Stimulated activated memory B cell treated with anti-CD40 and anti-IgM and Interleukin-4, amounts not matched to agents 10 μg/mL and 1 μg/mL and 100 μg/mL, for 72 hours (primary cell): ENCODE results near the gene MMP24.

ENCODE experiments used
- ATAC-seq: fragments of 150-1000 bp; cut with Tn5 transposase; 2 replicates; pipeline ENCODE4 v1.10.0; 2021
- H3K27ac Mint-ChIP-seq: one replicate; pipeline ENCODE4 v1.8.0; 2022; ENCODE audit warnings: mild to moderate bottlenecking, mixed read lengths
- H3K27me3 Mint-ChIP-seq: one replicate; pipeline ENCODE4 v1.8.0; 2022; ENCODE audit warnings: mixed read lengths
- H3K36me3 Mint-ChIP-seq: one replicate; pipeline ENCODE4 v1.8.0; 2022; ENCODE audit warnings: mixed read lengths
- H3K4me1 Mint-ChIP-seq: one replicate; pipeline ENCODE4 v1.8.0; 2022; ENCODE audit warnings: mixed read lengths
- H3K4me3 Mint-ChIP-seq: one replicate; pipeline ENCODE4 v1.8.0; 2022; ENCODE audit warnings: mild to moderate bottlenecking, moderate library complexity, mixed read lengths
- H3K9me3 Mint-ChIP-seq: one replicate; pipeline ENCODE4 v1.8.0; 2022; ENCODE audit warnings: mixed read lengths

MMP24 gene

DNA sequence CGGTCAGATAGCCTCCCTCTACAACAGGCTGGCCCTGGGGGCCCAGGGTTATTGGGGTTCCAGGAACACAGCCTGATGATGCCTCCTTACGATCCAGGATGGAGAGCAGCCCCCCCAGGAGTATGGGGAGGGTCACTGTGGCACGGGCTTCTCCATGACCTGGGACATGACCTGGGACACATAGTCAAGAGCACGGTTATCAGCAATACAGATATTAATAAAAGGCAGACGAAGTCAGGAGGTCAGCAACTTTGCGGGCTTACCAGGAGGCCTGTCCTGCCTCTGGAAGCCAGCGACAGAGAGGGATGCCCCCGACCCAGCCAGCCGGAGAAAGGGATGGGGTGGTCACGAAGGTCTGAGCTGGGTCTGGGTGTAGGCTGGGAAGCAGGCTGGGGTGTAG, 50.6 kb downstream of the MMP24 start:
- peaks cover 43% of the 10 kb centered on the region for H3K4me1 Mint-ChIP-seq
- peaks cover 40% of the 10 kb centered on the region for H3K36me3 Mint-ChIP-seq
- no peak for ATAC-seq
- no peaks in the 10 kb centered on the region for H3K27me3 Mint-ChIP-seq
- H3K27ac Mint-ChIP-seq = peak overlapping the region; percentile 99
- H3K9me3 Mint-ChIP-seq = no peaks in the 10 kb centered on the region
- peak overlapping the region; percentile 99 for H3K4me3 Mint-ChIP-seq

DNA sequence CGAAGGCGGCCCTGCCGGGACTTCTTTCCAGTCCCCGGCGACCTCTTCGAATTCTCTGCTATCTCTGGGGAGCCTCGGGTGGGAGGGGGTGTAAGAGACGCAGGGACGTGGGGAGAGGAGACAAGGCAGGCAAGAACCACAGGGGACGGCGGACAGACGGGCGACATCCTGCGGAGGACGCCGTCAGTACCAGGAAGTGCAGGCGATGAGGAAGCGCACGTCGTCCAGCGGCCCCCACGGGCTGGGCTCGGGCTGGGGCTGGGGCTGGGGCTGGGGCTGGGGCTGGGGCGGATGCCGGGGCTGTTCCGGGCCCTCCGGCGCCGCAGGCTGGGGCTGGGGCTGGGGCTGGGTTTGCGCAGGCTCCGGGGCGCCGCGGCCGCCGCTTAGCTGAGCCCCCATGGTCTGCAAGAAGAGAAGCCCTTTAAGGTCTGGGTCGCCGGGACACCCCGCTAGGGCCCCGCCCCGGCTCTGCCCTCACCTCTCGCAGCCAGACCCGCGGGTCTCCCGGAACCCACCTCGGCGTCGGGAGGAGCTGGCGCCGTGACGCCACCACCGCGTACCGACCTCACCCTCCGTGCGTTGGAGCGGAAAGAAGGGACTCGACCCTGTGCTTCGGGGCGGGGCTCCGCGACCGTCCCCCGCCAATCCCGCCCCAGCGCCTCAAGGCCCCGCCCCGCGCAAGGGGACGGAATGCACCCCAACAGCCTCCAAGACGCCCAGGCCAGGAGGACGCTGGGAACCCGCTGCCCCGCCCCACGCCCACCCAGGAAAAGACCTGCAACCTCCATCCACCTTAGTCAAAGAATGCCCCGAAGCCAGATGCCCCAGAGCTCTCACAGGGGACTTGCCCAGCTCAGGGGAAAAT, 51.3 kb downstream of the MMP24 start, which contains the start of gene MMP24OS:
Gene MMP24OS (minus strand): TSS at position 592 of the 865 bp plus-strand sequence. CDS start 193 bp downstream, at position 399.
- Mint-ChIP-seq H3K27me3 (no peaks in the 10 kb centered on the region), H3K27ac (peak within 1 kb of the TSS; percentile 99)

DNA sequence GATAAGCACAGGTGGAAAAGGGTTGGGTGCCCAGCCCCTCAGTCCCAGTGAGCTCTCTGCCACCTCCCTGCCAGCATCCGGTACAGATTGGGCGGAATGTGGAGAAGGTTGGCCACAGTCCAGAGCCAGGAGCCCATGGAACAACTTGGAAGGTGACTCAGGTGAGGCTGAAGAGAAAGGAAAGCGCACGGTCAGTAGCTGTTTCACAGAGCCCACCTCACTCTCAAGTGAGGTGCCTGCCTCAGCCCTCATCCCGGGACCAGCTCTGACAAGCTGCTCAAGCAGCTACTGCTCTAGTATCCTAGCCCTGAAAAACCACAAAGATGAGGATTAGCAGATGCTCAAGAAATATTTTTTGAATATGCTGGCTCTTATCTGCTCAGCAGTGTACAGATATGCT, 52.5 kb downstream of the MMP24 start:
- Mint-ChIP-seq H3K9me3 (no peaks in the 10 kb centered on the region), H3K27me3 (no peaks in the 10 kb centered on the region), H3K36me3 (peaks cover 37% of the 10 kb centered on the region), H3K27ac (peak overlapping the region; percentile 99), H3K4me1 (peaks cover 47% of the 10 kb centered on the region), H3K4me3 (no peak overlapping the region)
- ATAC-seq = no peak

More for the DNA sequence above, 51.3 kb downstream of the MMP24 start, which contains the start of gene MMP24OS:
- peak; percentile 97 for ATAC-seq
- H3K36me3 Mint-ChIP-seq = peaks cover 42% of the 10 kb centered on the region
- no peaks in the 10 kb centered on the region for H3K9me3 Mint-ChIP-seq
- peak within 1 kb of the TSS; percentile 99 for H3K4me3 Mint-ChIP-seq
- peaks cover 46% of the 10 kb centered on the region for H3K4me1 Mint-ChIP-seq

DNA sequence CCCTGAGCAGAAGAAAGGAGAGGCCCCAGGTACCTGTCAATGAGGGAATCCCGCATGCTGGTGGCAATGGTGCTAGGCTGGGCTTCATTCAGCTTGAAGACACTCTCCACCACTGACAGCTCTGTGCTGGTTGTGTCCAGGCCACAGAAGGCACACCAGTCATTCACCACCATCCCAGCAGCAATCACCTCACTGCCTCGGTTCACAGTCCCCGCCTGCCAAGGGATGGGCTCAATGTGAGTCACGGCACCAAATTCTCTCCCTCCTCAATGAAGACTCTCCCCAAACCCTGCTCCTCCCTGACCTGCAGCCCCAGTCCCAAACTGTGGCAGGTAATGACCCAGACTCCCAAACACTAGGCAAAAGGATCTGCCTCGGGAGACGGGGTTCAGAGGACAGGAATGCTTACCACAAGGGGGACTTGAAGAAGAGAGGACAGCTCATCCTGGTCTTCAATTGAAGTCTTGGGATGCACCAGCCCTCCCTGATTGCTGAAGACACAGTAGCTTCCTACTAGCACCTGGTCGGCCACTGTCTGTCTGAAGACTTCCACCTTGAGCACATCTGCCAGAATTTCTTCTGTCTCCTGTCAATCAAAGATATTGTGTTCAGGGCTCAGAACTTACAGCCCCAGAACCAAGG, 53.2 kb downstream of the MMP24 start:
- no peaks in the 10 kb centered on the region for H3K27me3 Mint-ChIP-seq
- H3K36me3 Mint-ChIP-seq = peaks cover 37% of the 10 kb centered on the region
- H3K4me3 Mint-ChIP-seq = no peak overlapping the region
- peak overlapping the region; percentile 99 for H3K27ac Mint-ChIP-seq
- ATAC-seq = no peak
- H3K4me1 Mint-ChIP-seq = peaks cover 46% of the 10 kb centered on the region
- H3K9me3 Mint-ChIP-seq = no peaks in the 10 kb centered on the region

DNA sequence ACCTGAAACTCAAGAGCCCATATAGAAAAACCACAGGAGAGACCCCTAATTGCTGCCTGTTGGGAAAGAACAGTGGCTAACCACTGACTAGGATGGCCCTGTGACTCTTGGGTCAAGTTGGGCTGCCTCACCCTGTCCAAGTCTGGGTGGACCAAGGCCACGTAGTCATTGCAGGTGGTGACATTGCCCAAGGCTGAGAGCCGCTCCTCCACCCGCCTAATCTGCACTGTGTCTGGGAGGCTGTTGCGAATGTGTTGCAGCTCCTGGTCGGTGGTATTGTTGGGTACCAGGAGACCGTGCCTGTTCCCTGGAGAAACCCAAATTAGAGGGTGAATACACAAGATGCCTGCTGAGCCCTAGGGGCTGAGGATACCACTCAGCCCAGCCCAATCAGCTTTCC, 54.0 kb downstream of the MMP24 start:
- H3K27me3 Mint-ChIP-seq = no peaks in the 10 kb centered on the region
- H3K4me3 Mint-ChIP-seq = no peak overlapping the region
- H3K9me3 Mint-ChIP-seq = no peaks in the 10 kb centered on the region
- H3K27ac Mint-ChIP-seq = peak overlapping the region; percentile 99
- ATAC-seq = no peak
- peaks cover 37% of the 10 kb centered on the region for H3K36me3 Mint-ChIP-seq
- H3K4me1 Mint-ChIP-seq = peaks cover 52% of the 10 kb centered on the region

DNA sequence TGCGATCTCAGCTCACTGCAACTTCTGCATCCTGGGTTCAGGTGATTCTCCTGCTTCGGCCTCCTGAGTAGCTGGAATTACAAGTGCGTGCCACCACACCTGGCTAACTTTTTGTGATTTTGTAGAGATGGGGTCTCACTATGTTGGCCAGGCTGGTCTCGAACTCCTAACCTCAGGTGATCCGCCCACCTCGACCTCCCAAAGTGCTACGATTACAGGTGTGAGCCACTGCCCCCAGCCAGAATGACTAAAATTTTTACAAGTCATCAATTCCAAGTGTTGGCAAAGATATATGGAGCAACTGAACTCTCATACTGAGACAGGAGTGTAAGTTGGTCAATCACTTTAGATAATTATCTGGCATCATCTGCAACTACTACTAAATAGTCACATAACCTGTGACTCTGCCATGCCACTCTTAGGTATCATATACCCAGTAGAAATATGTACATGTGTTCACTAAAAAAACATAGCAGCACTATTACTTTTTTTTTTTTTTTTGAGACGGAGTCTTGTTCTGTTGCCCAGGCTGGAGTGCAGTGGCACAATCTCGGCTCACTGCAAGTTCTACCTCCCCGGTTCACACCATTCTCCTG, 55.1 kb downstream of the MMP24 start:
- Mint-ChIP-seq H3K36me3 (peaks cover 37% of the 10 kb centered on the region), H3K9me3 (no peaks in the 10 kb centered on the region), H3K4me1 (peaks cover 42% of the 10 kb centered on the region), H3K4me3 (no peak overlapping the region), H3K27me3 (no peaks in the 10 kb centered on the region), H3K27ac (no peak overlapping the region)
- ATAC-seq = no peak

DNA sequence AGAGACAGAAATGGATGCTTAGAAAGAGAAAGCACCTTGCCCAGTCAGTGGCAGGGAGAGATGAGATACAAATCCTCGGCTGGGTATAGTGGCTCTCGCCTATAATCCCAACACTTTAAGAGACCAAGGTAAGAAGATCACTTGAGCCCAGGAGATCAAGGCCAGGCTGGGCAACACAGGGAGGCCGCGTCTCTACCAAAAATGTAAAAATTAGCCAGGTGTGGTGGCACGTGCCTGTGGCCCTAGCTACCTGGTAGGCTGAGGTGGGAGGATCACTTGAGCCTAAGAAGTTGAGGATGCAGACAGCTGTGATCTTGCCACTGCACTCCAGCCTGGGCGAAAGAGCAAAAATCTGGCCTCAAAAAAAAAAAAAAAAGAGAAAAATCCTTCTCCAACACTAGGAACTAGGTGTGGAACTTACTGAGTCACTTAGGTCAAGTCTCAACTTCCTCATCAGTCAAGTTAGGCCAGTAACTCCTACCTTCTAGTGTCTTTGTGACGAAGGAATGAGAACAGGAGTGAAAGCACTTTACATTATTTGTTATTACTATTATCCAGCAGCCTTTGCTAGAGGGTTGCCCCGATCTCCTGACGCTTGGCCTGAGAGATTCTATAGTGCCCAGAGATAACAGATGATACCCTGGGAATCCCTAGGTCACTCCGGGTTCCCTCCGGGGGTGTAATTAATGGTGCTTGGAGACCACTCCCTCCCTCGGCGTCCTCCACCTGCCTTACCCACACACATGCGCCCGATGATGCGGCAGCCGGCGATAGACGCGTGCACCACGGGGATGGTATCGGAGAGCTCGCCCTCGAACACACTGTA, 57.2 kb downstream of the MMP24 start:
- Mint-ChIP-seq H3K36me3 (peaks cover 23% of the 10 kb centered on the region), H3K27me3 (no peaks in the 10 kb centered on the region), H3K9me3 (no peaks in the 10 kb centered on the region), H3K27ac (peak overlapping the region; percentile 89), H3K4me3 (peak overlapping the region; percentile 88), H3K4me1 (peaks cover 31% of the 10 kb centered on the region)
- no peak for ATAC-seq

DNA sequence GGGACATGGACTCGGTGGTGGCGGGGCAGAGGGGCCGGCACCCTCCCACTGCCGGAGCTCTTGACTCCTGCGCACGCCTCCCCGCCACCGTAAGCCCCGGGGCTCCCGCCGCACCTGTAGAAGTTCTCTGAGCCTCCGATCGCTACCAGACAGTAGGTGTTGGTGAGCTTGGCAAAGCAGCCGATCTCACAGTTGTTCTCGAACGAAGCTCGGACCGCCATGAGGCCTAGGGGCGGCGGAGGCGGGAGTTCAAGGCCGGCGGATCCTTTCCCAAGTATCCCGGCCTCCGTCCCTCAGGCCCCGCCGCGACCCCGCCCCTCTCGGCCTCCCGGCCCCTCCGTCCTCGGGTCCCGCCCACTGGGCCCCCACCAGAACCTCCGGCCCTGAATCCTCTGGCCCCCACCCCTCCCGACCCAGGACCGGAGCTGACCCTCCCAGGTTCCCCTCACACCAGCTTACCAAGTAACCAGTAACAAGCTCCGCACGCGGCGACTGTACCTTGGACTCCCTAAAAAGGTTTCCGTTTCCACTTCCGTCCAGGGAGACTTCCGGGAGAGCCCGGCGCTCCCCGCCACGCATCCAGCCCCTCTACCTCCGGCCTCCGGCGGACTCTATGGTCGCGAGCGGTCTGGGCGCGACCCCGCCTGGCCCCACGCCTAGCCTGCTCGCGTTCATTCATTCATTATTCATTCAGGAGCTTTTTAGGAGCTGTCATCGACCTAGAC, 57.9 kb downstream of the MMP24 start, which contains the start of gene EIF6:
Gene EIF6 (minus strand): TSS at position 506 of the 725 bp plus-strand sequence. CDS start 285 bp downstream, at position 221.
- Mint-ChIP-seq H3K27ac (peak within 1 kb of the TSS; percentile 89), H3K4me1 (peaks cover 31% of the 10 kb centered on the region), H3K9me3 (no peaks in the 10 kb centered on the region)

DNA sequence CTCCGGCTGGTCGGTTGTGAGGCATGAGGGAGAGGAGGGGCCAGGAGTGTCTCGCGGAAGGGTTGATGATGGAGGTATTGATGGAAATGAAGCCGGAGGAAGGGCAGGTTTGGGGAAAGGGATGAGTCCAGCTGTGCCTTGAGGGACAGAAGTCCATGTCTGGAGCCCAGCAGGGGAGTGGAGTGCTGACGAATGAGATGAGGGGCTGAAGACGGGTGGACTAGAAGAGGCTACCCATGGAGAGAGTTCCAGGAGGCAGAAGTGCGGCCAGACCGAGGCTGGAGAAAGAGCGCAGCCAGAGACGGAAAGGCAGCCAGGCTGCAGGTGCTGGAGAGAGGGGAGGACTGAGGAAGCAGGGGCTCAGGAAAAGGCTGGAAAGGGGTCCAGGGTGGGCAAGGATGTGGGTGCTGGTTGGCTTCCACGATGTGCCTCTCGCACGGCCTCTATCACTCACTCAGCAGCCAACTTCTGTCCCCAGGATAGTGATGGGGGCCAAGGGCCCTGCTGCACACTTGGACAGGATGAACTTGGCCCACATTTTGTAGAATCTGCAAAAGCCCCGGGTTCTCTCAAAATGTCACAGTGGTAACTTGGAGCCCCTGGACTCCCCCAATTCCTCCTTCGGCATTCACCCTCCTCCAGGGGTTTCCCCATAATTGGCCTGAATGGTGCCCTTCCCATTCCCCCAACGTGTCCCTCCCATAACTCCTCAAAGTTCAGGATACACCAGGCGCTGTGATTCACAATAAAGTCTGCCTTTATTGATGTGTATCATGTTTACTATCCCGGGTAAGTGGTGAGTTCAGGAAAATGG, 58.7 kb downstream of the MMP24 start:
- H3K4me3 Mint-ChIP-seq = peak overlapping the region; percentile 88
- H3K27ac Mint-ChIP-seq = peak overlapping the region; percentile 89
- H3K9me3 Mint-ChIP-seq = no peaks in the 10 kb centered on the region
- no peak for ATAC-seq
- H3K27me3 Mint-ChIP-seq = no peaks in the 10 kb centered on the region
- H3K36me3 Mint-ChIP-seq = peaks cover 8% of the 10 kb centered on the region
- peaks cover 27% of the 10 kb centered on the region for H3K4me1 Mint-ChIP-seq

More for the DNA sequence above, 57.9 kb downstream of the MMP24 start, which contains the start of gene EIF6:
- H3K27me3 Mint-ChIP-seq = no peaks in the 10 kb centered on the region
- ATAC-seq = peak; percentile 92
- H3K36me3 Mint-ChIP-seq = peaks cover 15% of the 10 kb centered on the region
- peak within 1 kb of the TSS; percentile 88 for H3K4me3 Mint-ChIP-seq

DNA sequence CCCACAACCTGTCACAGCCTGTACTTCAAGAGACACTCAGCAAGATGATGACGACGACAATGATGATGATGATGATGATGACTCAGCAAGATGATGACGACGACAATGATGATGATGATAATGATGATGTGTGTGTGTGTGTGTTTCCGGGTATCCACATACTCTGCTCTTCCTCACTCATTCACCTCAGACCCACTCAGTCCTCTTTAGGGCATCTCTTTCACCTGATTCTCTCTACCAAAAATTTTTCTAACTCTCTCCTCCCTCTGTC, 59.3 kb downstream of the MMP24 start:
- H3K36me3 Mint-ChIP-seq = peaks cover 4% of the 10 kb centered on the region
- H3K4me1 Mint-ChIP-seq = peaks cover 24% of the 10 kb centered on the region
- peak overlapping the region; percentile 88 for H3K4me3 Mint-ChIP-seq
- H3K27me3 Mint-ChIP-seq = no peaks in the 10 kb centered on the region
- H3K27ac Mint-ChIP-seq = peak overlapping the region; percentile 89
- ATAC-seq = no peak
- no peaks in the 10 kb centered on the region for H3K9me3 Mint-ChIP-seq

DNA sequence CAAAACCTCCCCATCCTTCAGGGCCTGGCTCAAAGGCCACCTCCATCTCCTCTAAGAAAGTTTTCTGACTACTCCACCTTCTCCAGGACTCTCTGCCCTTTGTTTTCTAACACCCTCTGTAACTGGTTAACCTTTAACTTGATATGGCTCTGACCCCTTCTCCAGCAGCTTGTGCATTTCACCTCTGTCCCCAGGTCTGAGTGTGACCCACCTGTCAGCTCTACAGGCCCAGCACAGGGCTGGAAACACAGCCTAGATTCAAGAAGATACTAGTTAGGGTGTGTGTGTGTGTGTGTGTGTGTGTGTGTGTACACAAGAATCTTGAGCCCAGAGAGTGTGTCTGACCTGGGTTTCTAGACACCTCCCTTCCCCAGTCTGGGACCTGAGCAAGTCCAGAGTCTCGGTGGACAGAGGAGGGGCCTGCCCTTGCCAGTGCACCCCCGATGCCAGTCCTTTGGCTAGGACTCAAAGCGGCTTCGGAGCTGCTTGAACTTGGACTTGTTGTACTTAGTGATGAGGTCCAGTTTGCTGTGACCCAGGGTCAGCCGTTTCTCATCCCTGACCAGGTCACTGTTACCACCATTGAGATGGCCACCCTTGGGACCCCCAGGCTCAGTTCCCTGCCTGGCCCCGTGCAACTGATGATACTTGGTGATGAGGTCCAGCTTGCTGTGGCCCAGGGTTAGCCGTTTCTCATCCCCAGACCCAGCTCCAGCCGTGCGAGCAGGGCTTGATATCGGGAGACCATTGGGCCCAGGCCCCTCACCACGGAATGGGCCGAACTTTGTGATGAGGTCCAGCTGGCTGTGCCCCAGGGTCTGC, 59.8 kb downstream of the MMP24 start:
- Mint-ChIP-seq H3K9me3 (no peaks in the 10 kb centered on the region), H3K36me3 (peaks cover 4% of the 10 kb centered on the region), H3K27ac (peak overlapping the region; percentile 89), H3K27me3 (no peaks in the 10 kb centered on the region), H3K4me1 (peaks cover 24% of the 10 kb centered on the region), H3K4me3 (peak overlapping the region; percentile 88)
- no peak for ATAC-seq

DNA sequence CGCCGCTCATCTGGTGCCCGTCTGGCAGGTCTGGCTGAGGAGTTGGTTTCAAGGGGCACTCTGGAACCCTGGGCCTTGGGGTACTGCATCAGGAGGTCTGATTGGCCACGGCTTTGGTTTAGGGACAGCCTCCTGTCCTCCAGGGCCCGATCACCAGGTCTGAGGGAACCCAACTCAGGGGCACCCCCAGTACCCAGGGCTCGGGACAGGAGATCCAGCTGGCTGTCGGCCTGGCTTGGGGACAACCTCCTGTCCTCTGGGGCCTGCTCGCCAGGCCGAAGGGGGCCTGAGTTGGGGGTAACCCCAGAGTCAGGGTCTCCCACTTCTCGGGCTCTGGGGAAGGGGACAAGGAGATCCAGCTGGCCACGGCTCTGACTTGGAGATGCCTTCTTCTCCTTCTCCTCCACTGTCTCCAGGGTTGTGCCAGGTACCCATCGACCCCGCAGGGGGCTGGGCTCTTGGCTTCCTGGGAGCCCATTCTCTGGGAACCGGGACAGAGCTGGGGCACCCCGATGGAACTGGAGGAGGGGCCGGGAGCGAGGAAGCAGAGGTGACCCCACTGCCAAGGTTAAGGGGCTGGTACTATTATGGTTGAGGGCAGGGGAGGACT, 60.5 kb downstream of the MMP24 start:
- Mint-ChIP-seq H3K27me3 (no peaks in the 10 kb centered on the region), H3K4me3 (no peak overlapping the region), H3K36me3 (peaks cover 4% of the 10 kb centered on the region), H3K9me3 (no peaks in the 10 kb centered on the region), H3K27ac (no peak overlapping the region), H3K4me1 (peaks cover 23% of the 10 kb centered on the region)
- no peak for ATAC-seq
